Measurements from ENCODE around the gene DYTN.

The DYTN gene

GRCh38 chr2:206626108-206626507, 92.1 kb downstream of the DYTN start:
- no peak for TF ChIP-seq CTCF (IDR thresholded peaks at IDR 0.05; ENCODE audit: borderline replicate concordance, control extremely low read depth, extremely low read depth, insufficient read depth, missing control alignments)
- in situ Hi-C loops (cut with MboI; ENCODE audit: low sequenced_read_pairs, unreplicated experiment), result no loop called here
- no peak for DNase-seq (ENCODE audit: low spot score)

GRCh38 chr2:206619011-206619410, 99.2 kb downstream of the DYTN start:
- DNase-seq (ENCODE audit: low spot score), result no peak
- in situ Hi-C loops (cut with MboI; ENCODE audit: low sequenced_read_pairs, unreplicated experiment), result no loop called here
- TF ChIP-seq CTCF (IDR thresholded peaks at IDR 0.05; ENCODE audit: borderline replicate concordance, control extremely low read depth, extremely low read depth, insufficient read depth, missing control alignments), result no peak

- in situ Hi-C loops (cut with MboI; ENCODE audit: low sequenced_read_pairs, unreplicated experiment), result no loop called here
- no peak for DNase-seq (ENCODE audit: low spot score)
- no peak for TF ChIP-seq CTCF (IDR thresholded peaks at IDR 0.05; ENCODE audit: borderline replicate concordance, control extremely low read depth, extremely low read depth, insufficient read depth, missing control alignments)
Observed at GRCh38 chr2:206616151-206616550, 102.0 kb downstream of the DYTN start.

GRCh38 chr2:206615417-206616089, 102.6 kb downstream of the DYTN start:
- no peak for TF ChIP-seq CTCF (IDR thresholded peaks at IDR 0.05; ENCODE audit: borderline replicate concordance, control extremely low read depth, extremely low read depth, insufficient read depth, missing control alignments)
- in situ Hi-C loops (cut with MboI; ENCODE audit: low sequenced_read_pairs, unreplicated experiment), result no loop called here
- DNase-seq (ENCODE audit: low spot score), result no peak

- DNase-seq (ENCODE audit: low spot score), result no peak
- no peak for TF ChIP-seq CTCF (IDR thresholded peaks at IDR 0.05; ENCODE audit: borderline replicate concordance, control extremely low read depth, extremely low read depth, insufficient read depth, missing control alignments)
- in situ Hi-C loops (cut with MboI; ENCODE audit: low sequenced_read_pairs, unreplicated experiment), result no loop called here
Observed at GRCh38 chr2:206614811-206615210, 103.4 kb downstream of the DYTN start.

GRCh38 chr2:206611736-206612135, 106.5 kb downstream of the DYTN start:
- TF ChIP-seq CTCF (IDR thresholded peaks at IDR 0.05; ENCODE audit: borderline replicate concordance, control extremely low read depth, extremely low read depth, insufficient read depth, missing control alignments), result no peak
- no peak for DNase-seq (ENCODE audit: low spot score)
- in situ Hi-C loops (cut with MboI; ENCODE audit: low sequenced_read_pairs, unreplicated experiment), result no loop called here

Measured in GM13976 (cell line).